HEK293 (cell line): ENCODE measurements around the gene KDM2B.
A peak's percentile ranks its signal among the peaks of the same experiment; 100 is the strongest.

Experiments
- GLIS1 ChIP-seq: fragments of 450-650 bp; formaldehyde crosslinking; IDR thresholded peaks from 2 replicates; pipeline ENCODE4 v1.5.1; 2016; ENCODE audit warnings: missing biosample characterization, missing genetic modification characterization
- HOXC10 ChIP-seq: sonication (generic); formaldehyde crosslinking; IDR thresholded peaks from 2 replicates; pipeline ENCODE4 v1.8.1; 2023; ENCODE audit warnings: mild to moderate bottlenecking, missing genetic modification reagents
- MYNN ChIP-seq: fragments of 450-650 bp; formaldehyde crosslinking; IDR thresholded peaks from 2 replicates; pipeline ENCODE4 v1.5.1; 2016; ENCODE audit warnings: missing biosample characterization, missing genetic modification characterization, borderline replicate concordance
- PRDM1 ChIP-seq: fragments of 450-650 bp; formaldehyde crosslinking; IDR thresholded peaks from 2 replicates; pipeline ENCODE4; 2016; ENCODE audit warnings: missing biosample characterization, missing genetic modification characterization
- RBAK ChIP-seq: fragments of 450-650 bp; formaldehyde crosslinking; IDR thresholded peaks from 2 replicates; pipeline ENCODE4 v1.5.1; 2016; ENCODE audit warnings: missing biosample characterization, missing genetic modification characterization
- YY2 ChIP-seq: fragments of 450-650 bp; formaldehyde crosslinking; IDR thresholded peaks from 2 replicates; pipeline ENCODE4 v1.5.1; 2016; ENCODE audit warnings: missing biosample characterization, missing genetic modification characterization
- ZBTB7A ChIP-seq: fragments of 450-650 bp; formaldehyde crosslinking; IDR thresholded peaks from 2 replicates; pipeline ENCODE4 v1.5.1; 2016; ENCODE audit warnings: low read depth, missing biosample characterization, missing genetic modification characterization
- ZFP69B ChIP-seq: fragments of 450-650 bp; formaldehyde crosslinking; IDR thresholded peaks from 2 replicates; pipeline ENCODE4 v1.5.1; 2016; ENCODE audit warnings: missing biosample characterization, missing genetic modification characterization
- ZNF10 ChIP-seq: fragments of 450-650 bp; formaldehyde crosslinking; IDR thresholded peaks from 2 replicates; pipeline ENCODE4 v1.5.1; 2017; ENCODE audit warnings: missing biosample characterization, missing genetic modification characterization
- ZNF169 ChIP-seq: fragments of 450-650 bp; formaldehyde crosslinking; IDR thresholded peaks from 2 replicates; pipeline ENCODE4 v1.5.1; 2016; ENCODE audit warnings: missing biosample characterization, missing genetic modification characterization
- ZNF239 ChIP-seq: fragments of 450-650 bp; formaldehyde crosslinking; IDR thresholded peaks from 2 replicates; pipeline ENCODE4 v1.5.1; 2016; ENCODE audit warnings: missing biosample characterization, missing genetic modification characterization
- ZNF354C ChIP-seq: fragments of 450-650 bp; formaldehyde crosslinking; IDR thresholded peaks from 2 replicates; pipeline ENCODE4 v1.5.1; 2016; ENCODE audit warnings: missing biosample characterization, missing genetic modification characterization, low read depth, borderline replicate concordance
- ZNF37A ChIP-seq: fragments of 450-650 bp; IDR thresholded peaks from 2 replicates; pipeline ENCODE4 v1.5.1; 2018; ENCODE audit warnings: missing biosample characterization, missing genetic modification characterization
- ZNF391 ChIP-seq: fragments of 450-650 bp; formaldehyde crosslinking; IDR thresholded peaks from 2 replicates; pipeline ENCODE4 v1.5.1; 2016; ENCODE audit warnings: low read depth, missing biosample characterization, missing genetic modification characterization, borderline replicate concordance
- ZNF404 ChIP-seq: fragments of 450-650 bp; formaldehyde crosslinking; IDR thresholded peaks from 2 replicates; pipeline ENCODE4 v1.5.1; 2017; ENCODE audit warnings: missing biosample characterization, missing genetic modification characterization
- ZNF416 ChIP-seq: fragments of 450-650 bp; formaldehyde crosslinking; IDR thresholded peaks from 2 replicates; pipeline ENCODE4 v1.5.1; 2016; ENCODE audit warnings: missing biosample characterization, missing genetic modification characterization
- ZNF549 ChIP-seq: fragments of 450-650 bp; IDR thresholded peaks from 2 replicates; pipeline ENCODE4 v1.5.1; 2018; ENCODE audit warnings: missing biosample characterization, missing genetic modification characterization, mild to moderate bottlenecking, inconsistent platforms, moderate library complexity
- ZNF555 ChIP-seq: fragments of 450-650 bp; formaldehyde crosslinking; conservative IDR thresholded peaks from 2 replicates; pipeline ENCODE4 v1.5.1; 2017; ENCODE audit warnings: missing biosample characterization, mild to moderate bottlenecking, missing genetic modification characterization, inconsistent platforms
- ZNF585B ChIP-seq: fragments of 450-650 bp; formaldehyde crosslinking; IDR thresholded peaks from 2 replicates; pipeline ENCODE4 v1.5.1; 2016; ENCODE audit warnings: missing biosample characterization, missing genetic modification characterization
- ZNF624 ChIP-seq: fragments of 450-650 bp; formaldehyde crosslinking; IDR thresholded peaks from 2 replicates; pipeline ENCODE4 v1.5.1; 2017; ENCODE audit warnings: missing biosample characterization, missing genetic modification characterization
- ZNF660 ChIP-seq: fragments of 450-650 bp; IDR thresholded peaks from 2 replicates; pipeline ENCODE4 v1.5.1; 2018; ENCODE audit warnings: missing biosample characterization, mild to moderate bottlenecking, missing genetic modification characterization
- ZSCAN16 ChIP-seq: fragments of 450-650 bp; formaldehyde crosslinking; IDR thresholded peaks from 2 replicates; pipeline ENCODE4 v1.5.1; 2016; ENCODE audit warnings: missing biosample characterization, missing genetic modification characterization
- TF ChIP-seq, protein P1 (sequence below): fragments of 450-650 bp; formaldehyde crosslinking; IDR thresholded peaks from 2 replicates; pipeline ENCODE4 v1.5.1; 2017; ENCODE audit warnings: missing biosample characterization, missing genetic modification characterization
- TF ChIP-seq, protein P2 (sequence below): fragments of 450-650 bp; formaldehyde crosslinking; IDR thresholded peaks from 2 replicates; pipeline ENCODE4 v1.5.1; 2016; ENCODE audit warnings: missing biosample characterization, missing genetic modification characterization
- TF ChIP-seq, protein P3 (sequence below): fragments of 450-650 bp; formaldehyde crosslinking; IDR thresholded peaks from 2 replicates; pipeline ENCODE4 v1.5.1; 2016; ENCODE audit warnings: missing biosample characterization, missing genetic modification characterization
- TF ChIP-seq, protein P4 (sequence below): fragments of 450-650 bp; formaldehyde crosslinking; IDR thresholded peaks from 2 replicates; pipeline ENCODE4 v1.5.1; 2016; ENCODE audit warnings: missing biosample characterization, missing genetic modification characterization
- TF ChIP-seq, protein P5 (sequence below): fragments of 450-650 bp; formaldehyde crosslinking; IDR thresholded peaks from 2 replicates; pipeline ENCODE4 v1.5.1; 2016; ENCODE audit warnings: missing biosample characterization, missing genetic modification characterization, borderline replicate concordance

The KDM2B gene

DNA sequence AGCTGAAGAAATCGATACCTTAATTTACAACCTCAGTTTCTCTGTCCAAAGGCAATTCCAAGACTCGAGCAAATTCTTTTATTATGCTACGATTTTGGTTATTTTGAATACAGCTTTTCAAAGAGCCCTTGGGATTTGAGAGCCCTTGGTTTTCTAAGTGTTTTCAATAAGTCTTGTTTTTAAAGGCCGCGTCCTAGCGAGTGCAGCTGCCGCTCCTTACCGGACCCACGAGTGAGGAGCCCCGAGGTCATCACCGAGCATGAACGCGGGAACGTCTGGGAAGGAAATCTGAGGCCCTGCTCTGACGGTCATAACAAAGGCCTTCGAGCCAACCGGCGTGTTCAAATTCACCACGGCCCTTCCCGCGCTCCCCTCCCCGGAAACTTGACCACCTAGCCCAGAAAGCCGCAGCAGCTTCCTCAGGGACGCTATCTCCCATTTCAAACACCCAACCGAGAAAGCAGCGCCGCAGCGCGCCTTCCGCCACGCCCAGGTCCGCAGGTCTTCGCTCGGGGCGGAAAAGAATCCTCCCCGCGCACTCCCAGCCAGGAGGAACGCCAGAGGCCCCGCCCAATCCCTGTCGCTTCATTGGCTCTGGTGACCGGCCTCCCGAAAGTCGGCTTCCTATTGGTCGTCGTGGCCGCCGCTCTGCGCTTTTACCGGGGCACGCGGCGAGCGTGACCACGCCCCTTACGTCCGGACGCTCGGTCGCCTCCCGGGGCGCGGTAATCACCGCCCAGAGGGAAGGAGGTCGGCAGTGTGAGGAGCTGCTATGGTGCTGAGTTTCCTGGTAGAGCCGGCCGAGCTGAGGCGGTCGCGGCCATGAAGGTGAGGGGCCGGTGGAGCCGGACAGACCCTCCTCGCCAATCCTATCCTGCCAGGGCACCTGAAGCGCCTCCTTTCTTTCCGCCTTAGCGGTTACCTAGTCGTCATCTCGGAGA, 181.2 kb downstream of the KDM2B start, which contains the start of gene RNF34 (continued):
- no peak for TF ChIP-seq RBAK (tag by site-specific recombination)
- TF ChIP-seq GLIS1 (tag by site-specific recombination): peak; percentile 99
- no peak for TF ChIP-seq ZFP69B (tag by site-specific recombination)
- no peak for TF ChIP-seq ZNF239 (tag by site-specific recombination)
- TF ChIP-seq, protein P1, sequence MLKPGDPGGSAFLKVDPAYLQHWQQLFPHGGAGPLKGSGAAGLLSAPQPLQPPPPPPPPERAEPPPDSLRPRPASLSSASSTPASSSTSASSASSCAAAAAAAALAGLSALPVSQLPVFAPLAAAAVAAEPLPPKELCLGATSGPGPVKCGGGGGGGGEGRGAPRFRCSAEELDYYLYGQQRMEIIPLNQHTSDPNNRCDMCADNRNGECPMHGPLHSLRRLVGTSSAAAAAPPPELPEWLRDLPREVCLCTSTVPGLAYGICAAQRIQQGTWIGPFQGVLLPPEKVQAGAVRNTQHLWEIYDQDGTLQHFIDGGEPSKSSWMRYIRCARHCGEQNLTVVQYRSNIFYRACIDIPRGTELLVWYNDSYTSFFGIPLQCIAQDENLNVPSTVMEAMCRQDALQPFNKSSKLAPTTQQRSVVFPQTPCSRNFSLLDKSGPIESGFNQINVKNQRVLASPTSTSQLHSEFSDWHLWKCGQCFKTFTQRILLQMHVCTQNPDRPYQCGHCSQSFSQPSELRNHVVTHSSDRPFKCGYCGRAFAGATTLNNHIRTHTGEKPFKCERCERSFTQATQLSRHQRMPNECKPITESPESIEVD (tag by site-specific recombination): no peak
- no peak for TF ChIP-seq ZNF416 (tag by site-specific recombination)
- TF ChIP-seq HOXC10: no peak
- no peak for TF ChIP-seq YY2 (tag by site-specific recombination)
- TF ChIP-seq ZNF354C: no peak
- TF ChIP-seq ZNF404 (tag by site-specific recombination): no peak
- TF ChIP-seq ZNF37A (tag by site-specific recombination): no peak
- TF ChIP-seq, protein P2, sequence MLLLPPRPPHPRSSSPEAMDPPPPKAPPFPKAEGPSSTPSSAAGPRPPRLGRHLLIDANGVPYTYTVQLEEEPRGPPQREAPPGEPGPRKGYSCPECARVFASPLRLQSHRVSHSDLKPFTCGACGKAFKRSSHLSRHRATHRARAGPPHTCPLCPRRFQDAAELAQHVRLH (tag by site-specific recombination): no peak; the same call in 1 of the 2 replicates
- no peak for TF ChIP-seq MYNN (tag by site-specific recombination)
- TF ChIP-seq, protein P3, sequence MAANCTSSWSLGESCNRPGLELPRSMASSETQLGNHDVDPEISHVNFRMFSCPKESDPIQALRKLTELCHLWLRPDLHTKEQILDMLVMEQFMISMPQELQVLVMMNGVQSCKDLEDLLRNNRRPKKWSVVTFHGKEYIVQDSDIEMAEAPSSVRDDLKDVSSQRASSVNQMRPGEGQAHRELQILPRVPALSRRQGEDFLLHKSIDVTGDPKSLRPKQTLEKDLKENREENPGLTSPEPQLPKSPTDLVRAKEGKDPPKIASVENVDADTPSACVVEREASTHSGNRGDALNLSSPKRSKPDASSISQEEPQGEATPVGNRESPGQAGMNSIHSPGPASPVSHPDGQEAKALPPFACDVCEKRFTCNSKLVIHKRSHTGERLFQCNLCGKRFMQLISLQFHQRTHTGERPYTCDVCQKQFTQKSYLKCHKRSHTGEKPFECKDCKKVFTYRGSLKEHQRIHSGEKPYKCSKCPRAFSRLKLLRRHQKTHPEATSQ: no peak
- TF ChIP-seq ZNF660 (tag by site-specific recombination): peak; percentile 68; the same call in 1 of the 2 replicates
- no peak for TF ChIP-seq ZBTB7A (tag by site-specific recombination)
- 0 out of 2 replicates have a peak, but pooled peaks have one; percentile 25 for TF ChIP-seq ZNF10 (tag by site-specific recombination)
- TF ChIP-seq ZNF555 (tag by site-specific recombination): no peak
- TF ChIP-seq ZNF391 (tag by site-specific recombination): peak; percentile 68; the same call in 1 of the 2 replicates
- 0 out of 2 replicates have a peak, but pooled peaks have one; percentile 21 for TF ChIP-seq ZSCAN16
- TF ChIP-seq ZNF169 (tag by site-specific recombination): no peak
- TF ChIP-seq, protein P4, sequence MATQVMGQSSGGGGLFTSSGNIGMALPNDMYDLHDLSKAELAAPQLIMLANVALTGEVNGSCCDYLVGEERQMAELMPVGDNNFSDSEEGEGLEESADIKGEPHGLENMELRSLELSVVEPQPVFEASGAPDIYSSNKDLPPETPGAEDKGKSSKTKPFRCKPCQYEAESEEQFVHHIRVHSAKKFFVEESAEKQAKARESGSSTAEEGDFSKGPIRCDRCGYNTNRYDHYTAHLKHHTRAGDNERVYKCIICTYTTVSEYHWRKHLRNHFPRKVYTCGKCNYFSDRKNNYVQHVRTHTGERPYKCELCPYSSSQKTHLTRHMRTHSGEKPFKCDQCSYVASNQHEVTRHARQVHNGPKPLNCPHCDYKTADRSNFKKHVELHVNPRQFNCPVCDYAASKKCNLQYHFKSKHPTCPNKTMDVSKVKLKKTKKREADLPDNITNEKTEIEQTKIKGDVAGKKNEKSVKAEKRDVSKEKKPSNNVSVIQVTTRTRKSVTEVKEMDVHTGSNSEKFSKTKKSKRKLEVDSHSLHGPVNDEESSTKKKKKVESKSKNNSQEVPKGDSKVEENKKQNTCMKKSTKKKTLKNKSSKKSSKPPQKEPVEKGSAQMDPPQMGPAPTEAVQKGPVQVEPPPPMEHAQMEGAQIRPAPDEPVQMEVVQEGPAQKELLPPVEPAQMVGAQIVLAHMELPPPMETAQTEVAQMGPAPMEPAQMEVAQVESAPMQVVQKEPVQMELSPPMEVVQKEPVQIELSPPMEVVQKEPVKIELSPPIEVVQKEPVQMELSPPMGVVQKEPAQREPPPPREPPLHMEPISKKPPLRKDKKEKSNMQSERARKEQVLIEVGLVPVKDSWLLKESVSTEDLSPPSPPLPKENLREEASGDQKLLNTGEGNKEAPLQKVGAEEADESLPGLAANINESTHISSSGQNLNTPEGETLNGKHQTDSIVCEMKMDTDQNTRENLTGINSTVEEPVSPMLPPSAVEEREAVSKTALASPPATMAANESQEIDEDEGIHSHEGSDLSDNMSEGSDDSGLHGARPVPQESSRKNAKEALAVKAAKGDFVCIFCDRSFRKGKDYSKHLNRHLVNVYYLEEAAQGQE (tag by site-specific recombination): 0 out of 2 replicates have a peak, but pooled peaks have one; percentile 32
- TF ChIP-seq, protein P5, sequence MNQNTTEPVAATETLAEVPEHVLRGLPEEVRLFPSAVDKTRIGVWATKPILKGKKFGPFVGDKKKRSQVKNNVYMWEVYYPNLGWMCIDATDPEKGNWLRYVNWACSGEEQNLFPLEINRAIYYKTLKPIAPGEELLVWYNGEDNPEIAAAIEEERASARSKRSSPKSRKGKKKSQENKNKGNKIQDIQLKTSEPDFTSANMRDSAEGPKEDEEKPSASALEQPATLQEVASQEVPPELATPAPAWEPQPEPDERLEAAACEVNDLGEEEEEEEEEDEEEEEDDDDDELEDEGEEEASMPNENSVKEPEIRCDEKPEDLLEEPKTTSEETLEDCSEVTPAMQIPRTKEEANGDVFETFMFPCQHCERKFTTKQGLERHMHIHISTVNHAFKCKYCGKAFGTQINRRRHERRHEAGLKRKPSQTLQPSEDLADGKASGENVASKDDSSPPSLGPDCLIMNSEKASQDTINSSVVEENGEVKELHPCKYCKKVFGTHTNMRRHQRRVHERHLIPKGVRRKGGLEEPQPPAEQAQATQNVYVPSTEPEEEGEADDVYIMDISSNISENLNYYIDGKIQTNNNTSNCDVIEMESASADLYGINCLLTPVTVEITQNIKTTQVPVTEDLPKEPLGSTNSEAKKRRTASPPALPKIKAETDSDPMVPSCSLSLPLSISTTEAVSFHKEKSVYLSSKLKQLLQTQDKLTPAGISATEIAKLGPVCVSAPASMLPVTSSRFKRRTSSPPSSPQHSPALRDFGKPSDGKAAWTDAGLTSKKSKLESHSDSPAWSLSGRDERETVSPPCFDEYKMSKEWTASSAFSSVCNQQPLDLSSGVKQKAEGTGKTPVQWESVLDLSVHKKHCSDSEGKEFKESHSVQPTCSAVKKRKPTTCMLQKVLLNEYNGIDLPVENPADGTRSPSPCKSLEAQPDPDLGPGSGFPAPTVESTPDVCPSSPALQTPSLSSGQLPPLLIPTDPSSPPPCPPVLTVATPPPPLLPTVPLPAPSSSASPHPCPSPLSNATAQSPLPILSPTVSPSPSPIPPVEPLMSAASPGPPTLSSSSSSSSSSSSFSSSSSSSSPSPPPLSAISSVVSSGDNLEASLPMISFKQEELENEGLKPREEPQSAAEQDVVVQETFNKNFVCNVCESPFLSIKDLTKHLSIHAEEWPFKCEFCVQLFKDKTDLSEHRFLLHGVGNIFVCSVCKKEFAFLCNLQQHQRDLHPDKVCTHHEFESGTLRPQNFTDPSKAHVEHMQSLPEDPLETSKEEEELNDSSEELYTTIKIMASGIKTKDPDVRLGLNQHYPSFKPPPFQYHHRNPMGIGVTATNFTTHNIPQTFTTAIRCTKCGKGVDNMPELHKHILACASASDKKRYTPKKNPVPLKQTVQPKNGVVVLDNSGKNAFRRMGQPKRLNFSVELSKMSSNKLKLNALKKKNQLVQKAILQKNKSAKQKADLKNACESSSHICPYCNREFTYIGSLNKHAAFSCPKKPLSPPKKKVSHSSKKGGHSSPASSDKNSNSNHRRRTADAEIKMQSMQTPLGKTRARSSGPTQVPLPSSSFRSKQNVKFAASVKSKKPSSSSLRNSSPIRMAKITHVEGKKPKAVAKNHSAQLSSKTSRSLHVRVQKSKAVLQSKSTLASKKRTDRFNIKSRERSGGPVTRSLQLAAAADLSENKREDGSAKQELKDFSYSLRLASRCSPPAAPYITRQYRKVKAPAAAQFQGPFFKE: no peak
- TF ChIP-seq ZNF549 (tag by site-specific recombination): no peak
- no peak for TF ChIP-seq ZNF624 (tag by site-specific recombination)
- TF ChIP-seq PRDM1 (tag by site-specific recombination): no peak
- no peak for TF ChIP-seq ZNF585B (tag by site-specific recombination)
